Measurements from ENCODE around the gene CALU. TPM values are rescaled to one million over a fixed set of nuclear protein-coding genes. Genes with fewer than 3 reads are reported as not detected.

The CALU gene
- total RNA-seq, 4 donors from 2014 or later = 188 to 269 (median 199) TPM

DNA sequence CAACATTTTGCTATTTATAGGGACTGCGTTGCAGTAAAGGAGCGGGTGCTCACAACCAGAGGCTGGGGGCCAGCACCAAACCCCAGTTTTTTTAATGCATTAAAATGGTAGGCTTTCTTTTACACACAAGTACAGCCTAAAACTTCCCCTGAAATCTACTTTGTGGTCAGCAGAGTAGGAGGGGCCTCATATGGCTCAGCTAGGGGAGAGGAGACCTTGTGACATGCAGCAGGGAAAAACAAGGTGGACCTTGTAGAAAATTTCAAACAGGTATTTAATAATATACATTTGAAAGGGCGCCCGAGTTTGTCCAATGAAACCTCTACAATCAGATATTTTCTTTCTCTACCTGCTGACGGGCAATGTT lies 54.0 kb downstream of the CALU start:
- Histone ChIP-seq H3K27me3 (peaks cover 0 to 5% (median 0%) of the 10 kb centered on the region in 4 donors), H3K36me3 (peaks cover 0 to 13% (median 0%) of the 10 kb centered on the region in 4 donors), H3K9me3 (no peaks in the 10 kb centered on the region), H3K4me3 (no peak overlapping the region), H3K27ac (replicated peaks in 1 of 4) (no peak overlapping the region), H3K4me1 (peaks cover 25 to 31% (median 27%) of the 10 kb centered on the region in 4 donors)
- whole genome bisulfite sequencing = 94% methylated on average over 5 of the region's 5 CpGs
- intact Hi-C loops (cut with DNase I) = loop anchor here (5.0 kb wide), 4 partner anchors 34 to 89 kb away; partner anchors contain the start of gene CALU
- no peak for DNase-seq (ENCODE audit: extremely low spot score)
- no peak for TF ChIP-seq EP300 (IDR thresholded peaks at IDR 0.05)
- TF ChIP-seq POLR2A (IDR thresholded peaks at IDR 0.05; ENCODE audit: low read depth) = no peak
- TF ChIP-seq CTCF (IDR thresholded peaks at IDR 0.05) = no peak

DNA sequence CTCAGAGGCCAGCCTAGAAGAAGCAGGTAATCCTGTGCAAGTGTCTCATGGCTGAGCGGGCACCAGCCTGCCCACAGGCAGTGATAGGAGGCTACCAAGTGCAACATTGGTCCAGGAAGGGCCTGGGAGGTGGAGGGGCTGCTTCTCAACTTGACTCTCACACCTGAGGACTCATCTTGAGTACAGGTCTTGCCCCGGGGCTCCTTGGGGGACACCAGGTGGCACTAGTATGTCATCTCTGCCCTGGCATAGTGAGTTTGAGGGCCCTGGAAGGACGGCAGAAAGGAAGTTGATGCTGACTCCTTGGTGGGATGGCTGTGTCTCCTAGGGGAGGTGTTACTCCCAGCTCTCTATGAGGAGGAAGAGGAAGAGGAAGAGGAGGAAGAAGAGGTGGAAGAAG lies 54.9 kb downstream of the CALU start:
- H3K4me3 ChIP-seq = no peak overlapping the region
- no peak for DNase-seq (ENCODE audit: extremely low spot score)
- H3K4me1 ChIP-seq = peaks cover 25 to 31% (median 27%) of the 10 kb centered on the region in 4 donors
- intact Hi-C loops (cut with DNase I) = loop anchor here (5.0 kb wide), 4 partner anchors 33 to 88 kb away; partner anchors contain the start of gene CALU
- 93% methylated on average over 3 of the region's 3 CpGs for WGBS
- peaks cover 0 to 13% (median 0%) of the 10 kb centered on the region in 4 donors for H3K36me3 ChIP-seq
- H3K27ac ChIP-seq (replicated peaks in 1 of 4) = no peak overlapping the region
- H3K9me3 ChIP-seq = no peaks in the 10 kb centered on the region
- TF ChIP-seq POLR2AphosphoS5 (IDR thresholded peaks at IDR 0.05) (no peak), CTCF (IDR thresholded peaks at IDR 0.05) (no peak), POLR2A (IDR thresholded peaks at IDR 0.05; ENCODE audit: low read depth) (no peak), EP300 (IDR thresholded peaks at IDR 0.05) (no peak)
- H3K27me3 ChIP-seq = peaks cover 0 to 5% (median 0%) of the 10 kb centered on the region in 4 donors

GRCh38 chr7:128794436-128794835 lies 55.3 kb downstream of the CALU start:
- TF ChIP-seq POLR2A (IDR thresholded peaks at IDR 0.05; ENCODE audit: low read depth) = no peak
- no peak for TF ChIP-seq CTCF (IDR thresholded peaks at IDR 0.05)
- no peak for TF ChIP-seq POLR2AphosphoS5 (IDR thresholded peaks at IDR 0.05)
- TF ChIP-seq EP300 (IDR thresholded peaks at IDR 0.05) = no peak
- Histone ChIP-seq H3K4me3 (no peak overlapping the region), H3K27ac (replicated peaks in 1 of 4) (no peak overlapping the region), H3K4me1 (peaks cover 25 to 31% (median 27%) of the 10 kb centered on the region in 4 donors), H3K36me3 (peaks cover 0 to 13% (median 0%) of the 10 kb centered on the region in 4 donors), H3K9me3 (no peaks in the 10 kb centered on the region), H3K27me3 (peaks cover 0 to 5% (median 0%) of the 10 kb centered on the region in 4 donors)
- intact Hi-C loops (cut with DNase I) = loop anchor here (5.0 kb wide), 4 partner anchors 33 to 88 kb away; partner anchors contain the start of gene CALU
- DNase-seq (ENCODE audit: extremely low spot score) = no peak
- 84% methylated on average over 4 of the region's 8 CpGs for WGBS

DNA sequence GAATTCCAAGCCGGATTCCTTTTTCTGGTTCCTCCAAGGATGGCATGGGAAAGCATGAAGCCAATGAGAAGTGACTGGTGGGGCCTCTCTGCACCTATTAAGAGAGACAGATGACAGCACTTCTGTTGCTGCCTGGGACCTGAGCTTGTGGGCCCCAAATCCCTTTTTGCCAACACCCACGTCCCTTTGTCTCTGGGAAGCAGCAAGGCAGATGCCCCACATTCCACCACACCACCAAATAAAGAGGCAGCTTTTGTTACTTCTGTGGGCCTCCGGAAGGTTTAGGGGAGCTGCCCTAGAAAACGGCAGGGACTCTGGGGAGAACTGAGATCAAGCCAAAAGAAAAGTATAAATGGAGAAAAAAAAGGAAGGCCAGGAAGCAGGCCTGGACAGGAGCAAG lies 56.0 kb downstream of the CALU start:
- 88% methylated on average over 4 of the region's 4 CpGs for WGBS
- peaks cover 25 to 30% (median 26%) of the 10 kb centered on the region in 4 donors for H3K4me1 ChIP-seq
- no peaks in the 10 kb centered on the region for H3K9me3 ChIP-seq
- no peak for DNase-seq (ENCODE audit: extremely low spot score)
- peaks cover 0 to 13% (median 0%) of the 10 kb centered on the region in 4 donors for H3K36me3 ChIP-seq
- peaks cover 0 to 5% (median 0%) of the 10 kb centered on the region in 4 donors for H3K27me3 ChIP-seq
- intact Hi-C loops (cut with DNase I) = no loop called here
- H3K27ac ChIP-seq (replicated peaks in 1 of 4) = no peak overlapping the region
- no peak for TF ChIP-seq EP300 (IDR thresholded peaks at IDR 0.05)
- no peak for TF ChIP-seq POLR2AphosphoS5 (IDR thresholded peaks at IDR 0.05)
- TF ChIP-seq CTCF (IDR thresholded peaks at IDR 0.05) = no peak
- TF ChIP-seq POLR2A (IDR thresholded peaks at IDR 0.05; ENCODE audit: low read depth) = no peak
- H3K4me3 ChIP-seq = no peak overlapping the region

DNA sequence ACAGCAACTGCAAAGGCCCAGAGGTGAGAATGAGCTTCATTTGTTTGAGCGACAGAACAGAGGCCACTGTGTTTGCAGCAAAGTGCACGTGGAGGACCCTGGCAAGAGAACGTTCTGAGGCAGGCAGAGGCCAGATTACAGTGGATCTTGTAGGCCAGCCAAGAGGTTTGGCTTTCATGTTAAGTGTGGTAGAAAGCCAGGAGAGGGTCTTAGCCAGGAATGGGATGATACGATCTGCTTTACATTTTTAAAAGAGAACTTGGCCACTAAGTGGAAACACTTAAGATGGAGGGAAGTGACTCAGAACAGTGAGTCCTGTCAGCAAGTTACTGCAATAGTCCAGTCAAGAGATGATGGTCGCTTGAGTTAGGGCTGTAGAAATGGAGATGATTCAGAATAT lies 57.2 kb downstream of the CALU start:
- Histone ChIP-seq H3K9me3 (no peaks in the 10 kb centered on the region), H3K27ac (replicated peaks in 1 of 4) (no peak overlapping the region), H3K27me3 (peaks cover 0 to 5% (median 0%) of the 10 kb centered on the region in 4 donors), H3K36me3 (peaks cover 0 to 17% (median 1%) of the 10 kb centered on the region in 4 donors), H3K4me3 (no peak overlapping the region), H3K4me1 (peaks cover 17 to 22% (median 19%) of the 10 kb centered on the region in 4 donors)
- 55% methylated on average over 5 of the region's 5 CpGs for WGBS
- no peak for DNase-seq (ENCODE audit: extremely low spot score)
- intact Hi-C loops (cut with DNase I) = no loop called here
- TF ChIP-seq CTCF (IDR thresholded peaks at IDR 0.05) = no peak
- no peak for TF ChIP-seq POLR2AphosphoS5 (IDR thresholded peaks at IDR 0.05)
- TF ChIP-seq EP300 (IDR thresholded peaks at IDR 0.05) = no peak
- no peak for TF ChIP-seq POLR2A (IDR thresholded peaks at IDR 0.05; ENCODE audit: low read depth)
